NCI-H1105 treated with DMSO at 0.1 percent for 48 hours (cell line): ENCODE data around the gene ME3.

Experiments used
- DNase-seq: peaks from one replicate; lab custom pipeline; 2025; lab: John Stamatoyannopoulos, UW

The ME3 gene

DNA sequence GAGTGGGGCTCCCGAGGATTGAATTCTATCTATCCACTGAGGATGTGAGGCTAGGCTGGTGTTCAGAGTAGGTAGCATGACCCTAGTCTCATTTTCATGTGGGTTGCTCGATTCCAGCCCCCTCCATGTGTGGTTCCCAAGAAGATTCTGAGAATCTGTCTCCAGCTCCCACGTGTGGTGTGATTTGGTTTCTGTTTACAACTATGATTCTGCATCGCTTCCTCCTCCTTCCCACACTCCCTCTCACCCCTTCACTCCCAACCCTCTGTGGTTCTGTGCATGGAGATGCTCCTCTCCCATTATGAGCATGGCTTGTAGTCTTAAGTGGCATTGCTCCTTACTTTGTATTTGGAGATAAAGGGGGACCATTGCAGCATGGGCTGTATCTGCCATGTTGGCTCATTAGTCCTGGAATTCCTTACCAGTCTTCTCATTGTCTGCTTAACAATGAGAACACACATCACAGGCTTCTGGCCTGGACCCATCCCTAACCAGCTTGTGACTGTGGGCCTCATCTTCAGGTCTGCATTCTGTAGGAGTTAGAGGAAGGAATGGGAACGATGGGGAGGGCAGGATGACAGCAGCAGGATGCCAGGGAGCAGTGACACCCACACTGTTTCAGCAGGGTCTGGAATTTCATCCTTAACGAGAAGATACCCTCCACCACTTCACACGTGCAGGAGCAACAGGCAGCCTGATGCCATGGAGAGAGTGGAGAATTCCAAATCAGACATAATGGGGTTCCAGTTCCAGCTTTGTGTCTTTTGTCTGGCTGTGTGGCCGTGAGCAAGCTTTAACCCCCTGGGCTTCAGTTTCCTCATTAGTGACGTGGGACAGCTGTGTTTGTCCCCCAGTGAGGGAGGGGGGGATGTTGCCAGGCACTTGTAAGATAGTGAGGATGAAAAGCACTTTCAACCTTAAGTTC lies 211.7 kb downstream of the ME3 start:
- no peak for DNase-seq

GRCh38 chr11:86459682-86460460 lies 212.5 kb downstream of the ME3 start:
- peak; percentile 29 for DNase-seq

DNA sequence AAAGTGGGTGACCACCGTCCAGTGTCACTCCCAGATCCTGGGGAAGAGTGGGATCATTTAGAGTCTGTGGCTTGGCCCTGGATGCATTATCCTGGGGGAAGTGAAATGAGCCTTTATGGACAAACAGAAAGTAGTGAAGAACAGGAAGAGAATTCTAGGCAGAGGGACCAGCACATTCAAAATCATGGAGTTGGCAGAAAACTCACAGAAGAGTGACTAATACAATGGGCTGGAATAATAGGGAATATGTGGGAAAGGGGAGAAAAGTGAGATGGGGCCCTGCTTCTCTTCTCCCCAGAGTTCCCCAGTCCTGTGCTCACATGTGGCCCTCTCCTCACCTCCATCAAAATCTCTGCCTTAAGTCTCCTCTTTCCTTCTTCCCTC lies 213.4 kb downstream of the ME3 start:
- DNase-seq, result no peak

GRCh38 chr11:86458294-86459001 lies 214.0 kb downstream of the ME3 start:
- DNase-seq, result no peak

DNA sequence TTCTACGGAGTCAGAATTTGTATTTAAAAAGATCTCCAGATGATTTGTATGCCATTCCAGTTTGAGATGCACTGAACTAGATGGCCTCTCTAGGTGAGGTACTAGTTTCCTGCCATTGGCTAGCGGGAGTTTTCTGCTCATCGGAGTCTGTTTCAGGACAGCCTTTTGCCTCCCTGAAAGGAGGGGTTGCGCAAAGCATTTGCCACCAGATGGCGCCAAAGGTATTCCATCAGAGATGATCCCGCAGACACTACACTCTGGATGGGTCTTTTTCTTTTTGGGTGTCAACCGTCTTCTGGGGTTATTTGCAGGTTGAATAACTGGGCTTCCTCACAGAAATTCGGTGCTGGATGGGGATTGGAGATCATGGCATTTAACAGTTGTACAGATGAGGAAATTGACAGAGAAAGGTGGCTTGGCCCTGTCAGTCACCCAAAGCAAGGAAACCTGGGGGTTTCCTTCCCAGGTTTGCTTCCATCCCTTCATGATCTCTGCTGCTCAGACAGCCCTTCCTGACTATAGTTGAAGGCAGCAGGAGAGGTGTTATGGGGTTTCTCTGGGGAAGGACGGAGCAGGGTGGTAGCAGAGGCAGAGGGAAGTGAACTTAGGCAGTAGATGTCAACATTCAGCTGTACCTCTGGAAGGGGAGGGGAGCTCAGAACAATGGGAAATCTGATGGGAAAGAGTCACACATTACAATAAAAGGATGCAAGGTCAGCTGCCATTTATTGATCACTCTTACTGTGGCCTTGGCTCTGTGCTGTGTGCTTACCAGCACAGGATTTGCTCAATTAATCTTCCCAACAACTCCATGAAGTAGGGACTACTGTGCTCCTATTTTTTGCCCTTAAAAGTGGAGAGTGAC lies 216.1 kb downstream of the ME3 start:
- DNase-seq, result peak; percentile 79

GRCh38 chr11:86453290-86454030 lies 219.0 kb downstream of the ME3 start:
- no peak for DNase-seq

GRCh38 chr11:86449993-86450629 lies 222.3 kb downstream of the ME3 start:
- no peak for DNase-seq

DNA sequence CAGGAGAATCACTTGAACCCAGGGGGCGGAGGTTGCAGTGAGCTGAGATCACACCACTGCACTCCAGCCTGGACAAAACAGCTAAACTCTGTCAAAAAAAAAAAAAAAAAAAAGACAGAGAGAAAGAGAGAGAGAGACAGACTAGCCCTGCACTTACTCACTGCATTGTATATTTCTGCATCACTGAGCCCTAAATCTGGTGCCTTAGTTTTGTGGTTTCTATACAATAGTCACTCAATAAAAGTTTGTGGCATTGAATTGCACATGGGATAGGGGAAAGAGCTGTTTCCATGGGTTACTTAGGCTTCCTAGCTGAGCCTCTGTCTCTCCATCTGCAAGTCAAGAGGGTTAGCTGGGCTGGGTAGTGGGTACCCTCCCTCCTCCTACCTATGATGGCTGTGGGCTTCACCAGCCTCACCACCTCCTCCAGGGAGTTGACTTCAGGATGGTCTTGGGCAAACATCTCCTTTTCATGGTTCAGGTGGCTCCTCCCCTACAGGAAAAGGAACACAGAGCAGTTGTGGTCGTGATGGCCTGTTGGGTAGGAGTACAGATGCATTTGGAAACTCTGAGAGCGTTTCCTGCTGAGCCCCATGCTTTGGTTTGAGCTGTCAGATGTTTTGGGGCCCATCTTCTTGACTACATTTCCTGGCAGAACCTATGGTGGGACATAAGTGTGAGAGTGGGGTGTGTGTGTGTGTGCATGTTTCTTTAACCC lies 224.5 kb downstream of the ME3 start:
- DNase-seq, result no peak

GRCh38 chr11:86446924-86447285 lies 225.5 kb downstream of the ME3 start:
- DNase-seq, result no peak

GRCh38 chr11:86446163-86446923 lies 226.1 kb downstream of the ME3 start:
- no peak for DNase-seq

- no peak for DNase-seq
These were observed 227.4 kb downstream of the ME3 start for GRCh38 chr11:86444981-86445380.

- no peak for DNase-seq
These were observed 229.0 kb downstream of the ME3 start for GRCh38 chr11:86443415-86443814.

DNA sequence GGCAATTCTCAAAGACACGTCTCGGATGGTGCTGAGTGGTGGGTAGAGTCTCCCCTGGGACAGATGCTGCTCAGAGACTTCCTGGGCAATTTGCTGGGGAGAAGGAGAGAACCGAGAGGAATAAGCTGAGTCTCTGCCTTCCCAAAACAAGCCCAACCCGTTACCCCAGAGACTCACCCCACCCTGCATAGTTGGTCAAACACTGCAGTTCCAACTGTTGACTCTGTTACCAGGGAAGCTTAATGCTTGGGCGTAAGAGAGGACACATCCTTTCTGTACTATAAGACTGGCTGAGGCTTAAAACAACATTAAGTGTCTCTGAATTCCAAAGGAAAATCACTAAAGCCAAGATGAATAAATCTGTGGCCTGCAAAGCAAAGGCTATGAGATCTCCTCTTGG lies 229.6 kb downstream of the ME3 start:
- no peak for DNase-seq

- DNase-seq, result no peak
These were observed 230.0 kb downstream of the ME3 start for GRCh38 chr11:86442420-86442819.

DNA sequence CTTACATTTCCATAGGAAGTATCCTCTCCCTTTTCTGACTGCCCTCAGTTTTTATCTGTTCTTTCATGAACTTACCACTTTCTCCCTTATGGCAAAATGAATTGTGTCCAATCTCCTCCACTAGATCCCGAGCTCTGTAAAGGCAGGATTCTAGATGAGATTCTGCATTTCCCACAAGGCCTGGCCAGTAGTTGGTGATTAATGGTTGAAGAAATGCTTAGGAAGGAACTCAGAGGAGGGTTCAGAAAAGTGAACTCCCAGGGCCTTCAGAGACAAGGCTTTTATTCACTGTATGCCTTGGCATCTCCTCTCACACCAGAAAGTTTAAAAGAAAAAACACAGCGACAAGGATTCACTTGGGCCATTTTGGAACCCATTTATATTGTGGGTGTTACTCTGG lies 231.6 kb downstream of the ME3 start:
- DNase-seq, result no peak

GRCh38 chr11:86440305-86440716 lies 232.1 kb downstream of the ME3 start:
- no peak for DNase-seq

DNA sequence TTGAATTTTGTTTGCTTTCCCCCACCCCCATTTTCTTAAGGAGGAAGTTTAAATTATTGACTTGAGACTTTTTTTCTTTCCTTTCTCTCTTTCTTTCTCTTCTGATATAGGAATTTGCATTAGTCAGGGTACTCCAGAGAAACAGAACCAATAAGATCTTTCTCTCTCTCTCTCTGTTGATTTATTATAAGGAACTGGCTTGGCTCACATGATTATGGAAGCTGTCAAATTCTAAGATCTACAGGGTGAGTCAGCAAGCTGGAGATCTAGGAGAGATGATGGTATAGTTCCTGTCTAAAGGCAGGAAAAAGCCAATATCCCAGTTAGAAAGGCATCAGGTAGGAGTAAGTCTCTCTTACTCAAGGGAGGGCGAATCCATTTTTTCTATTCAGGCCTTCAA lies 233.7 kb downstream of the ME3 start:
- no peak for DNase-seq

GRCh38 chr11:86435711-86436110 lies 236.7 kb downstream of the ME3 start:
- DNase-seq, result no peak
